Pons (tissue), 1 donor: ENCODE data around the gene TAF4.

ENCODE experiments used
- DNase-seq: peaks from one replicate; pipeline ENCODE4 v3.0.0-alpha.2; 2016; ENCODE audit warnings: low spot score

The TAF4 gene

GRCh38 chr20:62021793-62022385 is 43.8 kb downstream of the TAF4 start:
- no peak for DNase-seq

DNA sequence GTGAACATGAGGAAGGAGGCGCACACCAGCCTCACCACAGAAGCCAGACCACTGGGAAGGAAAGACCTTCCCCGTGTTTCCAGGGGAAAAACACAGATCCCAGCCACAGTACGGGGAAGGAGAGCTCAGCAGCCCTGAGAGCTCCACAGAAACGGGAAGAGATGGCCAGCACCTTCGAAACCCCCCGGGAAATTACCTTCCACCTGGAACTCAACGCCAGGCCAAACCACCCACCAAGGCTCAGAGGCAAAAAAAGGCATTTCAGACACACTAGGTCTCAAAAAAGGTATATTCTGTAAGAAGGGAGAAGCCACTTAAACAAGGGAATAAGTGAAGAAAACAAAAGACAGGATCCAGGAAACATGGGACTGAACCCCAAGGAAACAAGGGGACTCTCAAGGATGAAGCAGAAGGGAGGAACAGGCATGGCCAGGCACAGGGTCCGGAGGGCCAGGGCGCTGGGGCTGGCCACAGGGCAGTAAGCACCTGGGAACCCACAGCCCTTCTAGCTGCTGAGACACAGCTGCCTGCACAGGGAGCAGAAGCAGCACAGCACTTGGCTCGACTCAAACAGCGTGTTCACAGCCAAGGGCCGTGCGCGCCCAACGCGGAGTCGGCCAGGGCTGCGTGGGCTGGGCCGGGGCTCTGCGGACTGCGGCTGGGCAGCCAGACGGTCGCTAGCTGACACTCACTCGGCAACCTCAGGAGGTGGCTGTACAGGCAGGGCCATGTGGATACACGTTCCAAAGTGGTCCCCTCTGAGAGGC is 44.6 kb downstream of the TAF4 start:
- no peak for DNase-seq

DNA sequence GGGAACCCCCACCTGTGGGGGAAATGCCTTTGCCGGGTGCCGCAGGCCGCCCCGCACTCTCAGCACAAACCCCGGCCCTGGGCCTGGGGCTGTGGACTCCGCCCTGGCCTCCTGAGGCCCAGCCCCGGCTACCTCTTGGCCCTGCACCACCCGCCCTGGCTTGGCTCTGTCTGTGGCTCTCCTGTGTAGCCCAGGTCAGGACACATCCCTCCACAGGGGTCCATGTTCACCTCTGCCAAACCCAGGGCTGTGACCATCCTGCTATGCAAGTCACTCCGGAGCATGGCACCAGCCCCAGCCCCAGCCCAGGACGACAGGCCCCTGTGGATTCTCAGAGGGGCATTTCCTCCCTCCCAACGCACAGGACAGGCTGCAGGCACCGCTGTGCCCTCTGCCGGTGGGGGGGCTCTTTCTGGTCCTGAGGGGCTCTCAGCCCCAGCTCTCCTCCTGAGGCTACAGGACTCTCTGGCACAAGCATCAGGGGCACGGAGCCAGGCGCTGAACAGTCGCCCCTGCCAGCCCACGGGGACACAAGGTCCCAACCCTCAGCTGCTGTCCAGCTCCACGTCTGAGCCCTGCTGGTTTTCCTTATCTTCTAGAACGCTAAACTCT is 45.7 kb downstream of the TAF4 start:
- no peak for DNase-seq

GRCh38 chr20:62019144-62019805 is 46.4 kb downstream of the TAF4 start:
- DNase-seq = no peak

- no peak for DNase-seq
These were observed 47.1 kb downstream of the TAF4 start for GRCh38 chr20:62018437-62019143.

DNA sequence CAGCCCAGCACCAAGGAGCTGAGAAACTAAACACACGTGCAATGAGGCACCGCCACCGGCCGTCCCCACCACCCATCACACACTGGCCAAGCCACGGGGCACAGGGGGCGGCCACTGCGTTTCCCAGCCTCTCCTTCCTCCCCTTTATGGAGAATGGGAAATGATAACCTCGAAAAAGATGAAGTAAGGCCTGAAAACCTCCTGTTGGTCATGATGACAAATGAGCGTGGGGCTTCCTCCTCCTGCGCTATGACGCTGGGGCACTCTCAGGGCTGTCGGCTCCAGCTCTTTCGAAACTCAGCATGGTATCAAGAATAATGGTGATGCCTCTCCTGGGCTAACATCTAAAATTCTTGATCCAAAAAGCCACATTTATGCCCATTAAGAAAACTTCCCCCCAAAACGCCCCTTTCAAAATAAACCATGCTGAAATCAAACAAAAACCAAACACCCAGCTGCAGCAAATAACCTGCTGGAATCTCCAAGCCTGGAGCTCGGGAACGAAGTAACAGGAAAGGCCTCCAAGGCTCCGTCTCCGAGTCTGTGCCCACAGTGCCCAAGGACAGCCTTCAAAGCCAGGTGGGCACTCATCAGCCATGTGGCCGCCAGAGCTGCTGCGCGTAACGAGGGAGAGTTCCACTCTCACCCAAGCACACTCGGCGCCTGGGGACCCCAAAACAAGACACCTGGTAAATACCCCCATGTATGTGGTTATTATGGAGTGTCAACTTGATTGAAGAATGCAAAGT is 50.0 kb downstream of the TAF4 start:
- no peak for DNase-seq

GRCh38 chr20:62014889-62015537 is 50.7 kb downstream of the TAF4 start:
- DNase-seq = no peak

DNA sequence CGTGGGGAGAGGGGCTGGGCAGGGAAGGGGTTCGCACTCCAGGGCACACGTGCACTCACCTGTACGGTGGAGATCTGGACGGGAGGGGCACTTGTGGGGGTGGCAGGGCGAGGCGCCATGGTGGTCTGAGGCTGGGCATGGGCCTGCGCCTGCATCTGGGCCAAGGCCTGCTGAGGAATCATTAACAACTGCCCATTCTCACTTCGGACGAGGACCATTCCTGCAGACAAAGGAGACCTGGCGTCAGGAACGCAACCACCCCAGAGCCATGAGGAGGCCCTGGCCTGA is 51.2 kb downstream of the TAF4 start:
- DNase-seq = no peak

DNA sequence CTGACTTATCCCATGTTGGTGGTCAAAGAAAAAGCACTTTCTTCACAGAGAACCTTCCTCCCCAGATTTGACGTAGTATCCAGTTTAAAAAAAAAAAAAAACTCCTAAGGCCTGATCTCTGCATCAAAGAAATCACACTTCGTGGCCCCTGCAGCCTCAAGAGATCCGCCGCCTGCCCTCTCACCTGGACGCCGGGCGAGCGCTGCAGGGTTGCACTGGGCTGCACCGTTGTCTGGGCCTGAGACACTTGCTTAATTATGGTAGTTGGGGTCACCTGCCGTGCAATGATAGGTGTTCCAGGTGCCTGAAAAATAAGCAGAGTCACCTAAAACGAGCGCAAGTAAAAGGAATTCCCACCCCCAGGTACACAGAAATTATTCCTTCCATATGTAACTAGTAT is 53.0 kb downstream of the TAF4 start:
- DNase-seq = no peak

DNA sequence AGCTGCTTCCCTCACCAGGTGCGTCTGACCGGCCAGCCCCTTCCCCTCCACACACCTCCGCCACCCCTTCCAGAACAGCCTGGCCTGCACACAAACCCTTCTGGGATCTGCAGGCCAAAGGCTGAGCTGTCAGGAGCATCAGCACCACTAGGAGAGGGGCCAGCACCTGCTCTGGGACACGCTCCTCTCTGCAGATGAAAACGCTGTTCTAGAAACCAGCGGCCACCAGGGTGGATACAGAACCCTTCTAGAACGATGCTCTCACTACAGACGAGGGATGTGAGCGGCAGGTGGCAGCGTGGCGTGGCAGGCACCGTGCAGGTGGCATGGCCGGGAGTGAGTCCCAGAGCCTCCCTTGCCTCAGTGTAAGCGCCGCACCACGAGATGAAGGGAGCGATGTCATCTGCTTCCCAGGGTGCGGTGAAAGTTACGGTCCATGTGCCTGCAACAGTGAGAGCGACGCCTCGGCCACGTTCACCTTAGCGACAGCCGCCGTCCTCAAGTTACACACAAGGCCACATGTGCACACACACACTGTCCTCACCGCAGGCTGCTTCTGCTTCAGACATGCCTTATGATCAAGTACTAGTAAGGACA is 53.6 kb downstream of the TAF4 start:
- no peak for DNase-seq

DNA sequence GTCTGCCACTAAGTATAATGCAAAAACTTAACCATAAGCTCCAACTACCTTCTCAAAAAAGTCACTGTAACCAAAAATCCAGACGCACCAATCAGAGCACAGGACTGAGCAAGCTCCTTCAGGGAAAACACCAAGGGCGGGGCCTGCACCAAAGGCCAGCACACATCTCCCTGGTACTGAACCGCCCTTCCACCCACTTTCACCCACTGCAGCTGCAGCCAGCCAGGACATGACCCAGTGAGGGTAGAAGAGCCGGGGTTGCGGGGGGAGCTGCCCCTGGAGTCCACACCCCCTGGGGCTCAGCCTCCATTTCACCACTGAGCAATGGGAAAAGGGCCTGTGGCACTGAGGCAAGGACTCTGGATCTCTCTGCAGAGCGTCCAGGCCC is 54.3 kb downstream of the TAF4 start:
- DNase-seq = no peak

DNA sequence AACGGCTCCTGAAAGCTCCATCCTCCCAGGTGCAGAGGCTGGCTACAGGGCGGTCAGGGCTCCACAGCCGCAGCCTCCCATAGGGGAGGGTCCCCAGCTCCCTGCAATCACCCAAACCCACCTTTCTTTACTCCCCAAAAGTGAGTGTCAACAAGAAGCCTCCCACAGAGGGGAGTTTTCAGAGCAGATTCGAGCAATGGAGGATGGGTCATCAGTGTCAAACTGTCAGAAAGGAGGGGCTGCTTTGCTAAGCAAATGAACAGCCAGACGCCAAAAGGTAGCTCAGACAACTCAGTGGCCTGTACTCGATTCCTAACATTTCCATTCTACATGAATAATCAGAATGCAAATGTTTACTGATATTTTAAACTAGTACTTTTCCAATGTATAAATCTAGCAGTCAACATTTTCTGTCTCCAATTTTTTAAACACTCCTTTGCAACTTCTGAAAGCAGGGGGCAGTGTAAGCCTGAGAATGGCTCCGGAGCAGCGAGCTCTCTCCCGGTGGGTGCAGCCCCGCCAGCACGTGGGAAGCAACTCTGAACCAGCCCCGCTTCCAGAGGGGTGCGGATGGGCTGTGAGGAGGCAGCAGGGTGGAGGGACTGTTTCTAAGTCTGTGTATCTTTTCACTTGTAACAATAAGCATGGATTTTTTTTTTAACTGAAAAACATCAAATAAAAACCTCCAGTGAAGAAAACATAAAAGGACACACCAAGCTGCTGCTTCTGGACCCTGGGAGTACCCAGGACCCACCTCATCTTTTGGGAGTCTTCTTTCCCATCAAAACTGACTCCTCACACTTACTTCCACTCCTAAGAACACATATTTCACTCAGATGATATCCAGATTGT is 54.9 kb downstream of the TAF4 start:
- peak; percentile 53 for DNase-seq

DNA sequence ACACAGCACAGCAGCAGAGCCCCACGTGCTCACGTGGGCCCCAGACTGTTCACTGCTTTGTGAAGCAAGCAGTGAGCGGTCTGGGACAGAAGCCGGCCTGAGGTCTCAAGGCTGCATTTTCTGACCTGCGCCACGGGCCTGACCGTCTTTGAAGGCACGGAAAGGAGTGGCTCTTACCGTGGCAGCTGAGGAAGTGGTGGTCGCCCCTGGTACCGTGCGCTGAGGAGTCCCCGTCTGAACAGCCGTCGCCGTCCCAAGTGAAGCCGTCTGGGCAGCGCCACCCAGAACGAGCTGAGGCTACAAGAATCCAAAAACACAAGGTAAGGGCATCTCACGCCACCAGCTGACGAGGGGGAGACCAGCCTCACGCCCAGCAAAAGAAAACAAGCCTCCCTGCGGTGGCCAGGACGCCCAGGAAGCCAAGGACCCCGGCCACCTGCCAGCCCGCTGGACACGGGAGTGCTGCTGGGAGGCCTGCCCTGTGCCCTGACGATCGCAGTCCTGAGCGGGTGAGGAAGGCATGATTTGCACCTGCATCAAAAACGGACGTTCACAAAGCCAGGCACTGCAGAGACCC is 55.7 kb downstream of the TAF4 start:
- DNase-seq = no peak

GRCh38 chr20:62009322-62009721 is 56.4 kb downstream of the TAF4 start:
- no peak for DNase-seq

- DNase-seq = no peak
These were observed 57.0 kb downstream of the TAF4 start for GRCh38 chr20:62008643-62009183.

GRCh38 chr20:62007127-62007647 is 58.5 kb downstream of the TAF4 start:
- DNase-seq = no peak

DNA sequence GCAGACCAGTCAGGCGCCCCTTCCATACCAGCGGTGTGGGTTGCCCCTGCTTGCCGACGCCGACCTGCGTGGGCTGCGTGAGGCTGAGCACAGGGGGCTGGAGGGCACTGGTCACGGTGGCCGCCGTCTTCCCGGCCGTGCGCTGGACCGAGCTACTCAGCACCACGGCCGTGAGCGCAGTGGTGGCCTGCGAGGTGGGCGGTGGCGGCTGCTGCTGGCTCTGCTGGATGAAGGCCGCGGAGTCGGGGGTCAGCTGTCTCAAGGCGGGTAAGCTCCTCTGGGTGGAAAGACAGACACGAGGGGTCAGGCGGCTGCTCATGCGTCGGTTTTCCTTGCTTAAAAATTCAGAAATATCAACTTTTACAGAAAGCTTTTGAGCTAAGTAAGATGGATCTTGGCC is 59.2 kb downstream of the TAF4 start:
- no peak for DNase-seq

DNA sequence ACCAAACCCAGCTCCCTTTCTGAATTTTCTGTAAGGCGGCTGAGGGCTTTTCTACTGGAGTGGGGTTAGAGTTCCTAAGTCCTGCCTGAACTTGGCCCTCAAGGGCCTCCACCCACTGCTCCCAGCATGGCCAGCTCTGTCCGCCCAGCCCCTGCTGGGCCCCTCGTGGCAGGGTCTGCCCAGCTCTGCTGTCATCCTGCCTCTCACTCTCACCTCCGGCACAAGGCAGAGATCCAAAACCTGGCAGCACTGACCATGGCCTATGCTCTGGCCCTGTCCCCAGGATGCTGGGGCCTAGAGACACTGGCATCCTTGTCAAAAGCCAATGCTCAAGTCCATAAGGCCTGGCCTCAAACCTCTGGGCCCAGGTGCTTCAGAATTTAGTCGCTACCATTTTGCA is 61.1 kb downstream of the TAF4 start:
- no peak for DNase-seq
